Psoas muscle (tissue), 8 donors: ENCODE data around the gene KCNJ16. TPM values are rescaled to one million over a fixed set of nuclear protein-coding genes. Genes with fewer than 3 reads are reported as not detected.

Experiments
- ATAC-seq, 4 donors: fragments of 200-7000 bp; cut with Tn5 transposase; one replicate each; pipeline ENCODE4 v1.9.1; 2020; ENCODE audit warnings: moderate library complexity in 3 of 4, mild to moderate bottlenecking in 2 of 4
- DNase-seq, 2 donors: peaks; one replicate each; pipeline ENCODE4 v3.0.0-alpha.2; 2020
- H3K27ac ChIP-seq: fragments of 200-600 bp; one replicate; pipeline ENCODE4 v1.8.0; 2022
- H3K27me3 ChIP-seq, 3 donors: fragments of 200-600 bp in 1 of 3; one replicate each; pipeline versions ENCODE4 v1.6.1 to v1.8.0; 2013 to 2022; ENCODE audit warnings: low read length in 2 of 3, mild to moderate bottlenecking in 2 of 3, moderate library complexity in 1 of 3; ENCODE audit not compliant: insufficient read depth in 3 of 3
- H3K36me3 ChIP-seq, 2 donors: fragments of 200-600 bp in 1 of 2; one replicate each; pipeline versions ENCODE4 v1.6.1 to v1.8.0; 2013 to 2022; ENCODE audit warnings: low read depth in 1 of 2, mild to moderate bottlenecking in 1 of 2, moderate library complexity in 1 of 2; ENCODE audit not compliant: insufficient read depth in 1 of 2
- H3K4me1 ChIP-seq: fragments of 200-600 bp; one replicate; pipeline ENCODE4 v1.8.0; 2022
- H3K4me3 ChIP-seq: fragments of 200-600 bp; one replicate; pipeline ENCODE4 v1.8.0; 2022; ENCODE audit warnings: mild to moderate bottlenecking
- H3K9me3 ChIP-seq: fragments of 200-600 bp; one replicate; pipeline ENCODE4 v1.8.0; 2022
- CTCF ChIP-seq: fragments of 200-600 bp; IDR thresholded peaks from one replicate; pipeline ENCODE4 v1.8.0; 2022; ENCODE audit warnings: antibody characterized with exemption
- WGBS, 3 donors: extraction: QIAGEN DNeasy Blood & Tissue Kit; methylation state at CpG; one replicate each; pipeline versions ENCODE4 v1.1.6 to v1.1.7; 2013; 5-methylcytosine and 5-hydroxymethylcytosine counted together
- intact Hi-C, 2 donors: fragments of 100-400 bp; cut with DNase I; formaldehyde crosslinking; loops; one replicate each; pipeline versions ENCODE4 v1.11.0 to v1.14.2; 2022
- polyA plus RNA-seq, 3 donors: library from polyadenylated mRNA; stranded (reverse); fragments of 200-250 nt; gene quantifications; one replicate each; pipeline ENCODE4 v1.2.3, GENCODE V29; 2013
- total RNA-seq, 4 donors: library from RNA; stranded (reverse); fragmentation: NEBNext Ultra II Directional in 2 of 4; extraction: Animal tissue kit (Norgen Biotek cat#: 25700) in 2 of 4; gene quantifications; one replicate each; pipeline versions ENCODE4 v1.2.1 to v1.2.4, GENCODE V29; 2021 to 2023
- donor health status: healthy with polysubstance abuse.
- donor health status: DM: no; HTN: no; CAD: no; lungs with moderate emphysema.
- donor health status: Bipolar disorder and iron deficiency.
- donor health status: healthy.
- donor health status: DM: yes; HTN: yes; CAD: no.
- donor health status: DM: no; HTN: no; CAD: no.
- donor health status: DM: no; HTN: no; CAD: no.
- donor health status: DM: yes; HTN: yes; CAD: no.

KCNJ16 gene
- total and polyA plus RNA-seq, 7 donors = 0.04 to 0.27 TPM; not detected in 5

DNA sequence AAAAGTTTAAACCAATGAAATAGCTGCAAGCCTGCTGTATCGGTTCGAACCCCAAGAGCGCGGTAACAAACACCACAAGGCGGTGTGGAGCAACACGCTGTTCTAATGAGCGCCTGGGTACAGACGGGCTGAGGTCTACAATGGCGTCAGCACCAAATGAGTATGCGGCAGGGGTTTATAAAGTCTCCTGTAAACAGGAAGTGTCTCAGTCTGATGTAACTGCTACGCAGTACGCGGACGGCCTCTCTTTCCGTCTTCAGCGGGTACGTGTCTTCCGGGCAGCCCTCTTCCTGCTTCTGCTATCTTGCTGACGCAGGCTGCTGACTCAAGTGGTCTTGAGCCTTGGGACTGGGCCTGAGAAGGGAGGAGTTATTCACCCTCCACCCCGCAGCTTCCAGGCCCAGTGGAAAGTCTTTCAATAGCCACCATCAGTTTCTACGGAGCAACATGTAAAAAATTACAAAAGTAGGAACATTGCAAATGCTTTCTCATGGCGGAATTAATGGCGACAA is 53.8 kb downstream of the KCNJ16 start:
- Histone ChIP-seq H3K4me1 (peaks cover 13% of the 10 kb centered on the region), H3K27me3 (no peaks in the 10 kb centered on the region), H3K4me3 (no peak overlapping the region), H3K9me3 (no peaks in the 10 kb centered on the region), H3K27ac (no peak overlapping the region), H3K36me3 (no peaks in the 10 kb centered on the region)
- 97 to 98% (median 97%) methylated on average over 23 of the region's 23 CpGs for WGBS, 3 donors
- no peak for TF ChIP-seq CTCF
- intact Hi-C loops = no loop called here
- ATAC-seq (no peak), DNase-seq (no peak)

DNA sequence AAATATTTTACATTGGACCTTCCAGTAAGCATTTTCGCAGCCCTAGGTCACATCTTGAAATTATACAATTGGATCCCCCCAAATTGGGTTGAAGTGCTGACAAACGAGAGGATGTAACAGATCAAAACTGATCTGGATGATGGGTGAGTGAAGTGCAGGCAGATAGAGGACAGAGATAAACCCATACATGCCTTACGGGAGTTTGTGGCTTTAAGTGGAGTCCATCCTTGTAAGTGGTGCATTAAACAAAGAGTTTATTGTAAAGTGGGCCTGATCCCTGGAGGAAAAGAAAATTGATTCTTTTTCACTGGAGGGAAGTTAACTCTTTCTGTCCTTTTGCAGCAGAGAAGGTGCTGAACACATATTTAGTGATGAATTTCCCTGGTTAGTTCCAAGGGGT is 55.3 kb downstream of the KCNJ16 start:
- 80 to 87% (median 80%) methylated on average over 3 of the region's 3 CpGs for WGBS, 3 donors
- intact Hi-C loops = no loop called here
- TF ChIP-seq CTCF = no peak

DNA sequence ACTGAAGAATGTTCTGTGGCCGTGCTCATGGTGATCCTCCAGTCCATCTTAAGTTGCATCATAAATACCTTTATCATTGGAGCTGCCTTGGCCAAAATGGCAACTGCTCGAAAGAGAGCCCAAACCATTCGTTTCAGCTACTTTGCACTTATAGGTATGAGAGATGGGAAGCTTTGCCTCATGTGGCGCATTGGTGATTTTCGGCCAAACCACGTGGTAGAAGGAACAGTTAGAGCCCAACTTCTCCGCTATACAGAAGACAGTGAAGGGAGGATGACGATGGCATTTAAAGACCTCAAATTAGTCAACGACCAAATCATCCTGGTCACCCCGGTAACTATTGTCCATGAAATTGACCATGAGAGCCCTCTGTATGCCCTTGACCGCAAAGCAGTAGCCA is 57.5 kb downstream of the KCNJ16 start:
- 95 to 97% (median 96%) methylated on average over 11 of the region's 11 CpGs for WGBS, 3 donors
- ATAC-seq = no peak

More for the DNA sequence above, 55.3 kb downstream of the KCNJ16 start:
- Histone ChIP-seq H3K27ac (no peak overlapping the region), H3K4me3 (no peak overlapping the region), H3K36me3 (no peaks in the 10 kb centered on the region), H3K4me1 (peaks cover 13% of the 10 kb centered on the region), H3K9me3 (no peaks in the 10 kb centered on the region), H3K27me3 (no peaks in the 10 kb centered on the region)
- no peak for ATAC-seq
- no peak for DNase-seq

GRCh38 chr17:70134042-70134441 is 59.0 kb downstream of the KCNJ16 start:
- Histone ChIP-seq H3K4me3 (no peak overlapping the region), H3K4me1 (peaks cover 32% of the 10 kb centered on the region), H3K9me3 (no peaks in the 10 kb centered on the region), H3K27ac (no peak overlapping the region), H3K36me3 (no peaks in the 10 kb centered on the region), H3K27me3 (no peaks in the 10 kb centered on the region)
- WGBS, 3 donors = 76 to 86% (median 82%) methylated on average over 8 of the region's 8 CpGs
- intact Hi-C loops = no loop called here
- DNase-seq = no peak
- no peak for TF ChIP-seq CTCF
- no peak for ATAC-seq

More for the DNA sequence above, 57.5 kb downstream of the KCNJ16 start:
- H3K9me3 ChIP-seq = no peaks in the 10 kb centered on the region
- H3K27me3 ChIP-seq = no peaks in the 10 kb centered on the region
- H3K36me3 ChIP-seq = no peaks in the 10 kb centered on the region
- intact Hi-C loops = no loop called here
- H3K4me3 ChIP-seq = no peak overlapping the region
- TF ChIP-seq CTCF = no peak
- no peak for DNase-seq
- peaks cover 22% of the 10 kb centered on the region for H3K4me1 ChIP-seq
- H3K27ac ChIP-seq = no peak overlapping the region

DNA sequence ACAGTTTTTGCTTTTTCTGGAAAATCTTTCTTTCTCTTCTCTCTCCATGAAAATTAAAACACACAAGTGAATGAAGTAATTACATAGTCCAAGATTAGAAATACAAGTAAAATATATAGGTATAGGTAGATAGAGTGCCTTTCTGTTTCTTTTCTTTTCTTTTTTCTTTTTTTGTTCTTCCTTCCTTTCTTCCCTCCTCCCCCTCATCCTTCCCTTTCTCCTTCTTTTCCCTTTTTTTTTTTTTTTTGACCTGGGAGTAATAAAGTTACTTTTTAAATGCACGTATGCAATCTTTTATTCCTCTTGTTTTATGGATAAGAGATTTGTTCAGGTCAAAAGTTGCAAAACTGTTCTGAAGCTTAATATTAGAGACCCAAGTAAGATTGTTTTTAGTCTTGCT is 59.8 kb downstream of the KCNJ16 start:
- Histone ChIP-seq H3K9me3 (no peaks in the 10 kb centered on the region), H3K4me3 (no peak overlapping the region), H3K36me3 (no peaks in the 10 kb centered on the region), H3K27me3 (no peaks in the 10 kb centered on the region), H3K27ac (no peak overlapping the region), H3K4me1 (peaks cover 32% of the 10 kb centered on the region)
- DNase-seq (no peak), ATAC-seq (no peak)
- WGBS, 3 donors = 88 to 98% (median 94%) methylated on average over 1 of the region's 1 CpG
- intact Hi-C loops = no loop called here
- no peak for TF ChIP-seq CTCF
